BLaER1 treated with 17β-estradiol and CSF1 and Interleukin-3, amounts not matched to agents 10 nM and 100 nM (cell line): ENCODE data around the gene ANKMY1.

Experiments used
- H3K27ac ChIP-seq, 11 experiments: shearing (Covaris generic); formaldehyde crosslinking; 2 replicates each; pipeline ENCODE4 v1.8.1; 2022
- H3K27me3 ChIP-seq, 11 experiments: shearing (Covaris generic); formaldehyde crosslinking; 2 replicates each; pipeline ENCODE4 v1.8.1; 2022
- H3K36me3 ChIP-seq, 11 experiments: shearing (Covaris generic); formaldehyde crosslinking; 2 replicates each; pipeline ENCODE4 v1.8.1; 2022
- H3K4me1 ChIP-seq, 10 experiments: shearing (Covaris generic); formaldehyde crosslinking; 2 replicates each; pipeline ENCODE4 v1.8.1; 2022
- H3K4me2 ChIP-seq, 11 experiments: shearing (Covaris generic); formaldehyde crosslinking; 2 replicates each; pipeline ENCODE4 v1.8.1; 2022
- H3K4me3 ChIP-seq, 10 experiments: shearing (Covaris generic); formaldehyde crosslinking; 2 replicates each; pipeline ENCODE4 v1.8.1; 2022
- H3K9ac ChIP-seq, 11 experiments: shearing (Covaris generic); formaldehyde crosslinking; 2 replicates each; pipeline ENCODE4 v1.8.1; 2022
- H3K9me3 ChIP-seq, 11 experiments: shearing (Covaris generic); formaldehyde crosslinking; replicated peaks in 1 of 11; 2 replicates each; pipeline ENCODE4 v1.8.1; 2022
- H4K20me1 ChIP-seq, 11 experiments: shearing (Covaris generic); formaldehyde crosslinking; 2 replicates each; pipeline ENCODE4 v1.8.1; 2022
- Cebpa-rat ChIP-seq, 11 experiments: shearing (Covaris generic); IDR thresholded peaks; 2 replicates each; pipeline ENCODE4 v1.8.1; 2022

Gene ANKMY1

DNA sequence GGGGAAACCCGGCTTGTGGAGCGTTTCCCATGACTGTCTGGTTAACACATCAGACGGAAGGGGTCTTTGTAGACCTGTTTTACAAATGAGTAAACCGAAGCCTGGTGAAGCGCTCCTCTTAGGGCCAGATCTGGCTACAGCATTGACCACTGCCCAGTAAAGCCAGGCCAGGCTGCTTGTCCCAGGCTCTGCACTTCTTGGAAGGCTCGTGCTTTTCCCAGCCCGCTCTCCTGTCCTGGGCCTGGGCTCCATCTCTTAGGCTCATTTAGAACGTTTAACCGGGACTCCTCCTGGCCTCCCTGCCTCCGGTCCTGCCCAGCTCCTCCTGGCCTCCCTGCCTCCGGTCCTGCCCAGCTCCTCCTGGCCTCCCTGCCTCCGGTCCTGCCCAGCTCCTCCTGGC is 117.5 kb downstream of the ANKMY1 start:
- Histone ChIP-seq H3K9ac (no peak overlapping the region), H3K4me3 (no peak overlapping the region), H3K9me3 (no peaks in the 10 kb centered on the region), H3K27ac (no peak overlapping the region), H3K27me3 (peaks cover 22 to 30% (median 27%) of the 10 kb centered on the region in 11 experiments), H4K20me1 (peaks cover 0 to 90% (median 55%) of the 10 kb centered on the region in 11 experiments; a peak in 19 of 22 replicates), H3K4me1 (peaks cover 10 to 22% (median 18%) of the 10 kb centered on the region in 10 experiments), H3K36me3 (no peaks in the 10 kb centered on the region), H3K4me2 (no peak overlapping the region)
- no peak for TF ChIP-seq Cebpa-rat (IDR thresholded peaks at IDR 0.05)

DNA sequence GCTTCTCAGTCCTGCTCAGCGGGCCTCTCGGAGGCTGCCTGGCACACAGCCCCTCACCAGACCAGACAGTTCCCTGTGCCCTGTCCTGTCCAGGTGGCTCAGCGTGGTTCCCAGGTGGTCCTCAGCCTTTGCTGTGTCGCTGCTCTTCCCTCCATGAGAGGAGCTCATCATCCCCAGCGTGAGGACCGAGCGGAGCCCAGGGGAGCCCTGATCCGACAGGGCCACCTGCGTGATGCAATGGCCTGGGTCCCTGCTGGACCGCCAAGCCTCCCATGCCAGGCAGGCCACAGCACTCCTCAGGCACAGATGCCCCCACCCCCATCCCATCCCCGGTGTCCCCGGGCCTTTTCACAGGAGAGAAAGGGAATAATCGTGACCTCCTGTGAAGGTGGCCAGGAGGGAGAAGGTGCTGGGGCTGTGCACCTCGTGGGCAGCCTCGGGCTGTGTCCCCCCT is 118.1 kb downstream of the ANKMY1 start:
- H3K27ac ChIP-seq: no peak overlapping the region
- TF ChIP-seq Cebpa-rat (IDR thresholded peaks at IDR 0.05): no peak
- H3K36me3 ChIP-seq: no peaks in the 10 kb centered on the region
- peaks cover 0 to 85% (median 51%) of the 10 kb centered on the region in 11 experiments; a peak in 19 of 22 replicates for H4K20me1 ChIP-seq
- no peaks in the 10 kb centered on the region for H3K9me3 ChIP-seq
- H3K27me3 ChIP-seq: peaks cover 22 to 30% (median 27%) of the 10 kb centered on the region in 11 experiments
- no peak overlapping the region for H3K4me3 ChIP-seq
- H3K4me1 ChIP-seq: peaks cover 10 to 24% (median 20%) of the 10 kb centered on the region in 10 experiments
- H3K9ac ChIP-seq: peak overlapping the region in 1 of 11 experiments; percentile 15; a peak in 2 of 22 replicates
- H3K4me2 ChIP-seq: no peak overlapping the region

DNA sequence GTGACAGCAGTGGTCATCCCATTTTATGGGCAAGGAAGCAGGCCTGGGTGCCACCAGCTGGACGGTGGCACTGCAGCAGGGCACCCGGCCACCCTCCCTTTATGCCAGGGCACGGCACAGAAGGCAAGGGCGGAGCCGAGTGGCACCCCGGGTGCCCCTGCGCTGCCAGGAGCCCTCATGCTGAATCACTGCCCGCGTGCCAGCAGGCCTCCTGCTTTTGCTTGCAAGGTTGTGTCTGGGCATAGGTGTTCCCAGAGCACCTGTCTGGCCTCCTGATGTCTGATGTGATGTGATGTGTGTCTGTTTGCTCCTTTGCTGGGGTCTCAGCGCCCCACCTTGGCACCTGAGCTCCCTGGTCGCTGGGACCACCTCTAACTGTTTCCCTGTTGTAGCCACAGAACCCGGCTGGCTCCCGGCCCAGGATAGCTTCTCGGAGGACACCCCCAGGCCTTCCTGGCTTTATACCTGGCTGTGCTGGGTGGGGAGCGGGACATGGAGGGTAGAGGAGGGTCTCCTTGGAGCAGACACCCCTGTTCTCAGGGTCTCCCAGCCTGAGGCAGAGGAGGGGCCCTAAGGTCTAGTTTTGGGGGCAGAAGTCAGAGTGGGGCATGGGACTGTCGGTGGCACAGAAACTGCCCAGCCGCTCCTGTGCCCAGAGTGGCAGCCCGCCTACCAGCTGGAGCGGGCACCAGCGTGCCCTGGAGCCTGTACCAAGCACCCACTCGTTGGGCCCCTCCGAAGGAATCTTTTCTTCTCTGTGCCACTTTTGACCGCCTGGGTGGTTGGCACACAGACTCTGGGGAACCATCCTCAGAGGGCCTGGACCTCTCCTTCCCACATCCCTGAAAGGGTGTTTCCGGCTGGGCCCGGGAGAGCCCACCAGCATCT is 118.7 kb downstream of the ANKMY1 start:
- no peak overlapping the region for H3K4me2 ChIP-seq
- H3K27me3 ChIP-seq: peaks cover 22 to 30% (median 27%) of the 10 kb centered on the region in 11 experiments
- H3K36me3 ChIP-seq: no peaks in the 10 kb centered on the region
- peaks cover 10 to 30% (median 27%) of the 10 kb centered on the region in 10 experiments for H3K4me1 ChIP-seq
- no peak overlapping the region; a peak in 1 of 22 replicates for H3K27ac ChIP-seq
- peak overlapping the region in 2 of 11 experiments; percentile 15 to 35; a peak in 3 of 22 replicates for H3K9ac ChIP-seq
- no peak overlapping the region for H3K4me3 ChIP-seq
- no peak for TF ChIP-seq Cebpa-rat (IDR thresholded peaks at IDR 0.05)
- peaks cover 0 to 78% (median 51%) of the 10 kb centered on the region in 11 experiments; a peak in 19 of 22 replicates for H4K20me1 ChIP-seq
- no peaks in the 10 kb centered on the region for H3K9me3 ChIP-seq

DNA sequence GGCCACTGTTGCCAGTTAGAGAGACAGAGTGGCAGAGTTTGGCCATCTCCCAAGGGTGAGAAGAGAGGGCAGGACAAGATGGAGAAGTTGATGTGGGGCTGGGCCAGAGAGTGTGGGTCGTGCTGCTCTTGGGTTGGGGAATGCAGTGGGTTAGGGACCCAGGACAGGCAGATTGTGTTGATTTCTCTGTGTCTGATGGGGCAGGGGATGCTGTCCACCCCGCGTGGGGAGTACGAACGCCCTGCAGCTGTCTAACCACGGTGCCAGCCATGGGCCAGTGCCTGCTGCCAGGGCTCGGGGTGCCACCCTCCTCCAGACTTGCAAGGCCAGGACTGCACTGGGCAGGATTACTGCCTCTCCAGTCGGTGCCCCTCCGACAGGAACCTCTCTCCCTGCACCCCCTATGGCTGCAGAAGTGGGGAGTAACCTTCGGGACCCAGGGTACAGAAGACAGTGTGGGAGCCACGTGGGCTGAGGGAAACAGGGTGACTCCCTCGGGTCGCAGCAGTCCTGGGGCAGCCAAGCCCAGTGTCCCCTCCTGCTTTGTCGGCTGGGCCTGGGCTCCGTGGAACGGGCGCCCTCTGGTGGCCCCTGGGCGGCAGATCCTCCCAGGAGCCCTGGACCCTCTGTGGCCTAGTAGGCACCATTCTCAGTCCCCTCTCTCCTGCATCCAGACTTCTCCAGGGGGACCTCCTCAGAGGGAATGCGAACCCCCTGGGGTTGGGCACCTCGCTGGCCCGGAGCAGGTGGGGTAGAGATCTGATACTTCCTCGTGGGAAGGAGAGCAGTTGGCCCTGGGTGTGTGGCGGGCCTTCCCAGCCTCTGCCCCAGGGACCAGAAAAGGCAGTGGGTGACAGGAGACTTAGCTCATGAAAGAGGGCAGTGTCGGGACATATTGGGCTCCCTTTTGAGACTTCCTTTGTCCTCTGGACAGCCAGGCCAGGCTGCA is 119.7 kb downstream of the ANKMY1 start:
- Histone ChIP-seq H3K9me3 (no peaks in the 10 kb centered on the region), H4K20me1 (peaks cover 0 to 75% (median 42%) of the 10 kb centered on the region in 11 experiments; a peak in 19 of 22 replicates), H3K4me3 (no peak overlapping the region), H3K4me2 (peak overlapping the region in 10 of 11 experiments; percentile 19 to 100 (median 45); a peak in 14 of 22 replicates), H3K27me3 (peaks cover 22 to 30% (median 27%) of the 10 kb centered on the region in 11 experiments), H3K4me1 (peaks cover 10 to 39% (median 32%) of the 10 kb centered on the region in 10 experiments), H3K36me3 (no peaks in the 10 kb centered on the region), H3K9ac (peak overlapping the region in 2 of 11 experiments; percentile 7 to 35; a peak in 1 of 22 replicates), H3K27ac (no peak overlapping the region; a peak in 1 of 22 replicates)
- TF ChIP-seq Cebpa-rat (IDR thresholded peaks at IDR 0.05): no peak

DNA sequence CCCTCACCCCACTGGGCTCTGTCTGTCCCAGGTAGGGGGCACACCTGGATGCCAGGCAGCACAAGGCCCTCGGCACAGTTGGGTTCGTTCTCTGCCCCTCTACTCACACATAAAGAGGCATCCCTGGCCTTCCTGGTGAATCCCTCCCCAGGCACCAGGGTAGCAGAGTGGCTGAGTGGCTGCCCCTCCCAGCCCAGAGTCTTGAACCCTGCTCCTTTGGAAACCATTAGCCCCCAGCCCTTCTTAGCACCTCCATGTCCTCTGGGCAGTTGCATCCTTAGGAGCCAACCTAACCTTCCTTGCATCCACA is 120.3 kb downstream of the ANKMY1 start:
- 0 out of 20 replicates have a peak overlapping the region, but pooled peaks of 2 of the 10 experiments have one; percentile 73 to 80 for H3K4me3 ChIP-seq

DNA sequence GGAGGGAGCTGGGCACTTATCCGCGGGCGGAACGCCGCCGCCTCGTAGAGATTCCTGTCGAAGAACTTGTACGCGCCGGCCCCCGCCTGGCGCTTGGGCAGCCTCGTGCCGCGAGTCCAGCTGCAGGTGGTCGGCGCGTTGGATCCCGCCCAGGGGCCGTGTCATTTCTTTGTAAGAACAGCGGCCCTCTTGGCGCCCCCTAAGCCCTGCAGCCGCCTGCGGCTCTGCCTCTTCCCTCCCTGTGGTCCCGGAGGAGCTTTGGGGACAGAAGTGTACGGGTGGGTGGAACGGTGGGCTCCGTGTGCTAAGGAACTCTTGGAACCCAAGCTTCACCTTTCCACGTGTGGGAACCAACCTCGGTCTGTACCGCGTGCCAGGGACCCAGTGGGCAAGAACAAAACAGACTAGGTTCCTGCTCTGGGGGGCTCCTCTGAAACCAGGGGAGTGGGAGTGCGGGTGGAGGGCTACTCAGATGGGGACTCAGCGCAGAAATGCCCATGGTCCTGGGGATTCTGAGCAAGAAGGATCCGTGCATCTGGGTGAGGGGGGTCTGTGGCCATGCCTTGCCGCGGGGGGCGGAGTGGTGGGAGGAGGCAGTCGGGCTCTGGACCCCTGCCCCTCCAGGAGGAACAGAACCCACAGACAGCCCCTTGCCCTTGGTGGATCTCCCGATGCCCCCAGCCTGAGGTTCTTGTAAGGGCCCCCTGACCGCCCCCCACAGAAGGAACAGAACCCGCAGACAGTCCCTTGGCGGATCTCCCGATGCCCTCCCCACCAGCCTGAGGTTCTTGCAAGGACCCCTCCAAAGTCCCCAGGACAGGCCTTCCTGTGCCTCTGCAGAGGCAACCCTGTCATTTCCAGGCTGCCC is 120.9 kb downstream of the ANKMY1 start:
- H4K20me1 ChIP-seq: peaks cover 0 to 63% (median 38%) of the 10 kb centered on the region in 11 experiments; a peak in 19 of 22 replicates
- peak overlapping the region; percentile 69 to 87 (median 77); a peak in 16 of 22 replicates for H3K9ac ChIP-seq
- H3K27ac ChIP-seq: peak overlapping the region in 1 of 11 experiments; percentile 76; a peak in 1 of 22 replicates
- peaks cover 10 to 43% (median 33%) of the 10 kb centered on the region in 10 experiments for H3K4me1 ChIP-seq
- H3K4me2 ChIP-seq: peak overlapping the region; percentile 95 to 100 (median 99)
- H3K4me3 ChIP-seq: peak overlapping the region; percentile 67 to 83 (median 78)
- H3K27me3 ChIP-seq: peaks cover 22 to 30% (median 27%) of the 10 kb centered on the region in 11 experiments
- H3K9me3 ChIP-seq: no peaks in the 10 kb centered on the region
- TF ChIP-seq Cebpa-rat (IDR thresholded peaks at IDR 0.05): no peak
- no peaks in the 10 kb centered on the region for H3K36me3 ChIP-seq

More for the DNA sequence above, 120.3 kb downstream of the ANKMY1 start:
- Histone ChIP-seq H3K36me3 (no peaks in the 10 kb centered on the region), H3K9ac (no peak overlapping the region), H3K9me3 (no peaks in the 10 kb centered on the region), H3K27me3 (peaks cover 22 to 30% (median 27%) of the 10 kb centered on the region in 11 experiments), H3K4me1 (peaks cover 10 to 43% (median 33%) of the 10 kb centered on the region in 10 experiments), H3K27ac (no peak overlapping the region), H4K20me1 (peaks cover 0 to 69% (median 38%) of the 10 kb centered on the region in 11 experiments; a peak in 19 of 22 replicates), H3K4me2 (peak overlapping the region in 9 of 11 experiments; percentile 97 to 100 (median 99); a peak in 13 of 22 replicates)
- no peak for TF ChIP-seq Cebpa-rat (IDR thresholded peaks at IDR 0.05)

DNA sequence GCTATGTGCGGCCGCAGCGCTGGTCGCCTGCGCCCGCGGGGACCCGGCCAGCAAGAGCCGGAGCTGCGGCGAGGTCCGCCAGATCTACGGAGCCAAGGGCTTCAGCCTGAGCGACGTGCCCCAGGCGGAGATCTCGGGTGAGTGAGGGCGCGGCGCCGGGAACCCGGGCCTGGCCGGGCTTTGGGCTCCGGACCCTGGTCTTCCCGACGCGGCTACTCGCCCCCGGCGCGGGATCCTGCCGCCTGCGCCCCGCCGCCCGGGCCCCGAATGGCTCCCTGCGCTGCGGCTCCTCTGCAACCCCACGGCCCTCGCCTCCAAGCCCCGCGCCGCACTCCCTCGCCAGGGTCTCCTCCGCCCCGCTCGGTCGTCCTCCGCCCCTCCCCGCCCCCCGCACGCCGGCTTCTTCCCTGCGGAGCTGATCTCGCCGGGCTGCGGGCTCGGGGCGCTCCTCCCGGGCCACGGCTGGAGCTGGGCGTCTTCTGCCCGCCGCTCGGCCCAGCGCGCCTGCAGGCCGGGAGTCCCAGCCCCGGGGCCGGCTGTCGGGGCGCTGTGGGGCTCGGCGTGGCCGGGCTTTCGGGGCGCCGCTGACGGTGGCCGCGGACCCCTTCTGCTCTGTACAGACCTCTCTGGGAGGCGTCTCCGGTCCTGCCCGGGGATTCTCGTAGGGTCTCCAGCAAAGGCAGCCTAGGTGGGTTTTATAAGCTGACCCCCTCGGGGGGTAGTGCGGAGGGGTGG is 121.7 kb downstream of the ANKMY1 start:
- Histone ChIP-seq H3K4me2 (peak overlapping the region; percentile 95 to 100 (median 99)), H3K9ac (peak overlapping the region; percentile 69 to 87 (median 77))

More for the DNA sequence above, 121.7 kb downstream of the ANKMY1 start:
- peak overlapping the region; percentile 67 to 83 (median 78) for H3K4me3 ChIP-seq
- no peaks in the 10 kb centered on the region for H3K36me3 ChIP-seq
- H3K4me1 ChIP-seq: peaks cover 10 to 43% (median 33%) of the 10 kb centered on the region in 10 experiments
- H4K20me1 ChIP-seq: peaks cover 0 to 55% (median 38%) of the 10 kb centered on the region in 11 experiments; a peak in 19 of 22 replicates
- peak overlapping the region in 10 of 11 experiments; percentile 25 to 76 (median 60); a peak in 17 of 22 replicates for H3K27ac ChIP-seq
- no peak for TF ChIP-seq Cebpa-rat (IDR thresholded peaks at IDR 0.05)
- H3K9me3 ChIP-seq: no peaks in the 10 kb centered on the region
- H3K27me3 ChIP-seq: peaks cover 22 to 30% (median 27%) of the 10 kb centered on the region in 11 experiments
